GM18868 (cell line): ENCODE results near the gene GALNT17.
"Not testable (repeated sequence)": the region's sequence is repeated elsewhere in the genome, so short reads cannot be mapped to it uniquely, and the experiment has no call there.

Experiments
- ATAC-seq: cut with Tn5 transposase; IDR thresholded peaks from one replicate; pipeline ENCODE4 v1.9.1; 2021; ENCODE audit warnings: mild to moderate bottlenecking, moderate library complexity; ENCODE audit not compliant: unreplicated experiment

Gene GALNT17

GRCh38 chr7:71157757-71158156 is 25.8 kb downstream of the GALNT17 start:
- no peak for ATAC-seq

GRCh38 chr7:71165708-71166107 is 33.8 kb downstream of the GALNT17 start:
- ATAC-seq, result no peak

- no peak for ATAC-seq
Measured at GRCh38 chr7:71171476-71171875, 39.5 kb downstream of the GALNT17 start.

GRCh38 chr7:71173955-71174354 is 42.0 kb downstream of the GALNT17 start:
- ATAC-seq, result no peak

- ATAC-seq, result no peak
Measured at GRCh38 chr7:71182438-71182935, 50.5 kb downstream of the GALNT17 start.

GRCh38 chr7:71184136-71184535 is 52.2 kb downstream of the GALNT17 start:
- no peak for ATAC-seq

- no peak for ATAC-seq
Measured at GRCh38 chr7:71184609-71185008, 52.7 kb downstream of the GALNT17 start.

- ATAC-seq, result no peak
Measured at GRCh38 chr7:71186535-71187057, 54.7 kb downstream of the GALNT17 start.

GRCh38 chr7:71191771-71192170 is 59.8 kb downstream of the GALNT17 start:
- ATAC-seq, result no peak

- ATAC-seq, result no peak
Measured at GRCh38 chr7:71193099-71193810, 61.3 kb downstream of the GALNT17 start.

GRCh38 chr7:71198391-71198790 is 66.4 kb downstream of the GALNT17 start:
- ATAC-seq, result no peak

- no peak for ATAC-seq
Measured at GRCh38 chr7:71198887-71199286, 66.9 kb downstream of the GALNT17 start.

- no peak for ATAC-seq
Measured at GRCh38 chr7:71206184-71206583, 74.2 kb downstream of the GALNT17 start.

GRCh38 chr7:71208881-71209280 is 76.9 kb downstream of the GALNT17 start:
- no peak for ATAC-seq

GRCh38 chr7:71209484-71209883 is 77.5 kb downstream of the GALNT17 start:
- ATAC-seq, result not testable (repeated sequence)

- ATAC-seq, result no peak
Measured at GRCh38 chr7:71210220-71210619, 78.3 kb downstream of the GALNT17 start.

- not testable (repeated sequence) for ATAC-seq
Measured at GRCh38 chr7:71212433-71212832, 80.5 kb downstream of the GALNT17 start.

- no peak for ATAC-seq
Measured at GRCh38 chr7:71216211-71216610, 84.3 kb downstream of the GALNT17 start.

GRCh38 chr7:71220210-71220695 is 88.3 kb downstream of the GALNT17 start:
- ATAC-seq, result no peak

- no peak for ATAC-seq
Measured at GRCh38 chr7:71221049-71221448, 89.1 kb downstream of the GALNT17 start.

GRCh38 chr7:71221549-71221948 is 89.6 kb downstream of the GALNT17 start:
- no peak for ATAC-seq

- no peak for ATAC-seq
Measured at GRCh38 chr7:71227126-71227525, 95.2 kb downstream of the GALNT17 start.
